H1 (cell line): ENCODE measurements around the gene CRB2. TPM values are rescaled to one million over a fixed set of nuclear protein-coding genes. Genes with fewer than 3 reads are reported as not detected.

ENCODE experiments used
- CTCF ChIA-PET: fragments of 300-600 bp; sonication (Branson Sonifier 250); formaldehyde crosslinking; loops from one replicate; lab custom pipeline; 2021; ENCODE audit not compliant: partially characterized antibody; lab: Charles Lee
- POLR2A ChIA-PET: fragments of 300-600 bp; sonication (Branson Sonifier 250); formaldehyde crosslinking; loops from one replicate; lab custom pipeline; 2021; ENCODE audit warnings: inconsistent platforms; ENCODE audit not compliant: partially characterized antibody; lab: Charles Lee
- DNase-seq, 2 experiments: peaks; one replicate each; pipeline versions ENCODE4 v3.0.0 to v3.0.0-alpha.2; 2010 to 2022; ENCODE audit warnings: low spot score in 2 of 2, low read depth in 1 of 2, mixed read lengths in 1 of 2
- FAIRE-seq: peaks from 2 replicates; lab custom pipeline; 2011; peaks lifted over from hg19 to GRCh38; lab: Jason Lieb, UNC
- H2AFZ ChIP-seq: 2 replicates; pipeline ENCODE4 v1.8.1; 2012; ENCODE audit warnings: low read length, inconsistent platforms
- H2AK5ac ChIP-seq: 2 replicates; pipeline ENCODE4 v1.6.1; 2013; ENCODE audit warnings: low read depth, low read length
- H2BK120ac ChIP-seq: replicated peaks from 2 replicates; pipeline ENCODE3; 2013; ENCODE audit warnings: low read depth, low read length, inconsistent platforms
- H2BK12ac ChIP-seq: 2 replicates; pipeline ENCODE4 v1.6.1; 2013; ENCODE audit warnings: low read depth, low read length
- H2BK15ac ChIP-seq: 2 replicates; pipeline ENCODE4 v1.6.1; 2013; ENCODE audit warnings: low read length
- H2BK20ac ChIP-seq: 2 replicates; pipeline ENCODE4 v1.6.1; 2013; ENCODE audit warnings: low read length
- H2BK5ac ChIP-seq: 2 replicates; pipeline ENCODE4 v1.6.1; 2013; ENCODE audit warnings: low read depth, low read length
- H3K14ac ChIP-seq: 2 replicates; pipeline ENCODE4 v1.6.1; 2013; ENCODE audit warnings: inconsistent platforms; ENCODE audit not compliant: insufficient read length
- H3K18ac ChIP-seq: 2 replicates; pipeline ENCODE4 v1.6.1; 2013; ENCODE audit warnings: low read length; ENCODE audit errors: extremely low read depth
- H3K23ac ChIP-seq: 2 replicates; pipeline ENCODE4 v1.6.1; 2013; ENCODE audit warnings: inconsistent platforms; ENCODE audit not compliant: insufficient read length
- H3K23me2 ChIP-seq: 2 replicates; pipeline ENCODE4 v1.6.1; 2013; ENCODE audit warnings: low read depth, low read length
- H3K27ac ChIP-seq: 2 replicates; pipeline ENCODE4 v1.6.1; 2011; ENCODE audit warnings: low read depth, low read length, inconsistent platforms
- H3K27me3 ChIP-seq, 4 experiments: replicated peaks in 1 of 4; 1 replicate in 1 of 4; 2 replicates in 3 of 4; pipeline versions ENCODE4 v1.6.1 to v1.8.1; 2011 to 2013; ENCODE audit warnings: low read length in 3 of 4, mild to moderate bottlenecking in 3 of 4, inconsistent platforms in 2 of 4, mixed read lengths in 2 of 4, moderate library complexity in 1 of 4; ENCODE audit not compliant: control insufficient read depth in 3 of 4, insufficient read depth in 3 of 4; ENCODE audit errors: extremely low read depth in 1 of 4
- H3K36me3 ChIP-seq, 4 experiments: 2 replicates each; pipeline versions ENCODE4 v1.6.1 to v1.8.1; 2011 to 2013; ENCODE audit warnings: mild to moderate bottlenecking in 4 of 4, low read length in 3 of 4, moderate library complexity in 2 of 4, control low read depth in 1 of 4, inconsistent platforms in 1 of 4; ENCODE audit not compliant: insufficient read depth in 4 of 4, control insufficient read depth in 2 of 4
- H3K4ac ChIP-seq: replicated peaks from 2 replicates; pipeline ENCODE3; 2013; ENCODE audit warnings: low read length, low read depth, mixed read lengths, inconsistent platforms; ENCODE audit not compliant: insufficient read length
- H3K4me1 ChIP-seq, 4 experiments: replicated peaks in 1 of 4; 1 replicate in 1 of 4; 2 replicates in 3 of 4; pipeline versions ENCODE4 v1.6.1 to v1.8.1; 2011 to 2013; ENCODE audit warnings: low read length in 3 of 4, inconsistent platforms in 2 of 4, mixed read lengths in 1 of 4; ENCODE audit not compliant: insufficient read depth in 4 of 4, control insufficient read depth in 3 of 4
- H3K4me2 ChIP-seq, 2 experiments: 2 replicates each; pipeline versions ENCODE4 v1.6.1 to v1.8.1; 2011 to 2013; ENCODE audit warnings: low read depth in 2 of 2, low read length in 2 of 2, control low read depth in 1 of 2, inconsistent platforms in 1 of 2, mild to moderate bottlenecking in 1 of 2; ENCODE audit not compliant: insufficient read depth in 1 of 2
- H3K4me3 ChIP-seq, 4 experiments: fragments of 200-600, 300-600 bp in 1 of 4; sonication (generic), shearing (Covaris generic), sonication (Bioruptor Twin) in 1 of 4; 2 replicates each; pipeline versions ENCODE4 v1.5.1 to v1.8.1; 2011 to 2016; ENCODE audit warnings: low read length in 4 of 4, low read depth in 3 of 4, control low read depth in 2 of 4, inconsistent platforms in 2 of 4, mild to moderate bottlenecking in 2 of 4, mixed read lengths in 1 of 4, moderate library complexity in 1 of 4; ENCODE audit not compliant: insufficient read depth in 2 of 4; ENCODE audit errors: extremely low read depth in 1 of 4
- H3K56ac ChIP-seq: replicated peaks from 2 replicates; pipeline ENCODE3; 2013; ENCODE audit warnings: low read depth, mild to moderate bottlenecking, mixed read lengths, low read length, inconsistent platforms; ENCODE audit not compliant: insufficient read length
- H3K79me1 ChIP-seq: 2 replicates; pipeline ENCODE4 v1.6.1; 2013; ENCODE audit warnings: low read depth, low read length, control low read depth
- H3K79me2 ChIP-seq, 2 experiments: 2 replicates each; pipeline versions ENCODE4 v1.6.1 to v1.8.1; 2012 to 2013; ENCODE audit warnings: low read length in 2 of 2, mild to moderate bottlenecking in 2 of 2, inconsistent platforms in 1 of 2; ENCODE audit not compliant: insufficient read depth in 2 of 2, control insufficient read depth in 1 of 2
- H3K9ac ChIP-seq, 4 experiments: replicated peaks in 1 of 4; 1 replicate in 1 of 4; 2 replicates in 3 of 4; pipeline versions ENCODE4 v1.6.1 to v1.8.1; 2011 to 2013; ENCODE audit warnings: low read depth in 3 of 4, low read length in 3 of 4, control low read depth in 2 of 4, mild to moderate bottlenecking in 2 of 4, moderate library complexity in 2 of 4, inconsistent platforms in 1 of 4; ENCODE audit errors: extremely low read depth in 1 of 4
- H3K9me3 ChIP-seq, 2 experiments: 2 replicates each; pipeline versions ENCODE4 v1.6.1 to v1.8.1; 2012 to 2013; ENCODE audit warnings: mild to moderate bottlenecking in 2 of 2, moderate library complexity in 2 of 2, control low read depth in 1 of 2, inconsistent platforms in 1 of 2, low read depth in 1 of 2, low read length in 1 of 2, mixed read lengths in 1 of 2; ENCODE audit not compliant: insufficient read depth in 2 of 2
- H4K20me1 ChIP-seq, 2 experiments: replicated peaks in 1 of 2; 2 replicates each; pipeline versions ENCODE3 to v1.8.1; 2011 to 2013; ENCODE audit warnings: inconsistent platforms in 2 of 2, low read length in 2 of 2, mild to moderate bottlenecking in 1 of 2; ENCODE audit not compliant: insufficient read depth in 2 of 2, control insufficient read depth in 1 of 2
- H4K5ac ChIP-seq: 2 replicates; pipeline ENCODE4 v1.6.1; 2013; ENCODE audit warnings: low read length, low read depth, mixed read lengths, inconsistent platforms; ENCODE audit not compliant: insufficient read length
- H4K8ac ChIP-seq: 2 replicates; pipeline ENCODE4 v1.8.0; 2013; ENCODE audit warnings: mild to moderate bottlenecking, moderate library complexity, low read length, inconsistent platforms; ENCODE audit not compliant: insufficient read depth; ENCODE audit errors: extremely low read depth
- H4K91ac ChIP-seq: replicated peaks from 2 replicates; pipeline ENCODE3; 2013; ENCODE audit warnings: low read length, mixed read lengths, inconsistent platforms; ENCODE audit not compliant: insufficient read length
- CTBP2 ChIP-seq: IDR thresholded peaks from 2 replicates; pipeline ENCODE4 v1.7.0; 2011; ENCODE audit warnings: borderline replicate concordance, mild to moderate bottlenecking, moderate library complexity, mixed read lengths, low read length; ENCODE audit not compliant: insufficient read depth, insufficient read length
- JUND ChIP-seq: IDR thresholded peaks from 2 replicates; pipeline ENCODE4 v1.6.1; 2011; ENCODE audit warnings: mild to moderate bottlenecking, improper control_type of control experiment, low read length
- KDM1A ChIP-seq: fragments of 200-600, 300-600 bp; sonication (generic); IDR thresholded peaks from 2 replicates; pipeline ENCODE4 v1.7.1; 2016; ENCODE audit warnings: mild to moderate bottlenecking, low read length, borderline replicate concordance
- KDM5A ChIP-seq: fragments of 200-600 bp; IDR thresholded peaks from 2 replicates; pipeline ENCODE4 v1.7.1; 2012; ENCODE audit warnings: mild to moderate bottlenecking, low read length, inconsistent platforms, mixed read lengths
- NRF1 ChIP-seq: IDR thresholded peaks from 2 replicates; pipeline ENCODE4 v1.6.1; 2011; ENCODE audit warnings: mild to moderate bottlenecking, low read depth, low read length, improper control_type of control experiment
- WGBS, 2 experiments: shearing (Covaris generic) in 1 of 2; methylation state at CpG; one replicate each; pipeline versions ENCODE4 v1.1.6 to v1.1.7; 2013 to 2015; ENCODE audit warnings: low lambda C conversion rate in 2 of 2, mixed read lengths in 2 of 2, inconsistent platforms in 1 of 2, low coverage in 1 of 2, missing lambda C conversion rate in 1 of 2; ENCODE audit not compliant: insufficient replicate concordance in 2 of 2, insufficient coverage in 1 of 2, insufficient read length in 1 of 2; ENCODE audit errors: extremely low coverage in 1 of 2, missing lambda C conversion rate in 1 of 2; 5-methylcytosine and 5-hydroxymethylcytosine counted together
- polyA plus RNA-seq, 7 experiments: library from polyadenylated mRNA; depleted of rRNA in 3 of 7; stranded (reverse) in 5 of 7; unstranded in 2 of 7; fragments of >200 nt in 5 of 7; fragments of 200-250 nt in 2 of 7; gene quantifications; 1 replicate in 5 of 7; 2 replicates in 1 of 7; 4 replicates in 1 of 7; pipeline versions ENCODE4 v1.2.1 to v1.2.3, GENCODE V29; 2011 to 2013; ENCODE audit warnings: missing spikeins in 2 of 7, mixed read lengths in 2 of 7
- total RNA-seq: library from RNA; stranded (reverse); fragmentation: NEBNext Ultra II Directional; extraction: Animal tissue kit (Norgen Biotek cat#: 25700); gene quantifications from 2 replicates; pipeline ENCODE4 v1.2.1, GENCODE V29; 2021
- TF ChIP-seq, protein P1 (sequence below), 3 experiments: IDR thresholded peaks; 1 replicate in 2 of 3; 2 replicates in 1 of 3; pipeline versions ENCODE4 v1.5.1 to v1.6.1; 2011; ENCODE audit warnings: low read length in 3 of 3, mild to moderate bottlenecking in 3 of 3, inconsistent platforms in 2 of 3, low read depth in 1 of 3, moderate library complexity in 1 of 3; ENCODE audit not compliant: insufficient read depth in 1 of 3; ENCODE audit errors: control extremely low read depth in 1 of 3
- TF ChIP-seq, protein P2 (sequence below): IDR thresholded peaks from 2 replicates; pipeline ENCODE4 v1.6.1; 2011; ENCODE audit warnings: low read depth, mild to moderate bottlenecking, low read length; ENCODE audit not compliant: insufficient read depth

The CRB2 gene
- total and polyA plus RNA-seq, 2 of the 8 experiments (the other 6 are each of a cell fraction or from before 2014, with no cell fraction given) = 4.0 to 8.4 TPM

DNA sequence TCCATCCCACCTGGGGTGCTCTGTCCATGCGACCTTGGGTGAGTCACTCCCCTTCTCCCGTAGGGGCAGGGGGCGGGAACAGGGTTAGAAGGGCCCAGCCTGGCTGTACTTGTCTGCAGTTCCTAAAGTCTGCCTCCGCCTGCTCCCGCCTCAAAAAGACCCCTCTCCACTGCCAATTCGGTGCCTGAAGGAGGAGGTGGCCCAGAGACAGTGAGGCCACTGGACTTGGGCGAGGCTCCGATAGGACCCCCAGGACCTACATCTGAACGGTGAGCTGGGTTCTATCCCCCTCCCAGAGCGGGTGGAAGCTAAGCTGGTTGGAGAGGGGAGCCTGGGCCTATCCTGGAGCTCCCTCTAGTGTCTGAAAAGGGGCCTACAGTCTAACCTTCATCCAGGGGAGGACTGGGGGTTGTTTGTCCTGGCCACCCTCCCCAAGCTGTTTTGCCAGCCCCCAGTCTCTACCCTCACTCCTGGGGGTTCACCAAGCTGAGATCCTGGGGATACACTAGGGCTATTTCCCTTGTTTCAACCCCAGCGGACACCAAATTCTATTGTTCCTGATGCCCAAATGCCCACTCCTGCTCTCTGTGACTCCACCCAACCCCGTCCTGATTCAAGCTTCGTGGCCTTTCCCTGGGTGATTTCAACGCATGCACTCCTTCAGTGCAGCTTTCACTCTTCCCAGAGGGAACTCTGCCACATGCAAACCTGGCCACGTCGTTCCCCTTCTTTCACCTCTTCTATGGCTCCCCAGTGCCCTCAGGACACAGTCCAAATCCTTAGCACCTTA is 6.1 kb upstream of the CRB2 start:
- Histone ChIP-seq H4K8ac (no peak overlapping the region), H2AK5ac (no peak overlapping the region), H2BK12ac (peak overlapping the region; percentile 77; the same call in 1 of the 2 replicates), H4K91ac (no peak overlapping the region), H3K56ac (no peak overlapping the region), H3K23ac (no peak overlapping the region), H3K9me3 (no peaks in the 10 kb centered on the region), H2BK20ac (0 out of 2 replicates have a peak overlapping the region, but pooled peaks have one; percentile 69), H2BK15ac (peak overlapping the region; percentile 90; the same call in 1 of the 2 replicates), H3K27me3 (no peaks in the 10 kb centered on the region; a peak in 2 of 7 replicates), H3K79me2 (no peaks in the 10 kb centered on the region), H3K18ac (no peak overlapping the region), H2BK5ac (peak overlapping the region; percentile 47; the same call in 1 of the 2 replicates), H3K27ac (no peak overlapping the region), H3K9ac (no peak overlapping the region), H3K4me1 (peaks cover 0 to 11% (median under 1%) of the 10 kb centered on the region in 4 experiments; a peak in 4 of 7 replicates), H3K4me2 (peak overlapping the region in 1 of 2 experiments; percentile 53; a peak in 3 of 4 replicates), H3K14ac (no peak overlapping the region), H4K5ac (no peak overlapping the region), H3K4me3 (peak overlapping the region in 1 of 4 experiments; percentile 35; a peak in 1 of 8 replicates), H2BK120ac (no peak overlapping the region), H3K36me3 (no peaks in the 10 kb centered on the region), H3K79me1 (no peaks in the 10 kb centered on the region), H4K20me1 (peaks cover 0 to 10% of the 10 kb centered on the region in 2 experiments), H3K23me2 (peaks cover 11% of the 10 kb centered on the region), H2AFZ (0 out of 2 replicates have a peak overlapping the region, but pooled peaks have one; percentile 46), H3K4ac (peak overlapping the region; percentile 65)
- WGBS, 2 experiments = 40% methylated on average over 16 of the region's 16 CpGs; no CpG with 5 or more reads in 1 of the 2 experiments
- peak; percentile 68 for FAIRE-seq
- ChIA-PET POLR2A (interaction anchor here (0.6 to 1.4 kb wide), 4 partner anchors 8 to 454 kb away, joined by 3 read pairs; partner anchors contain the start of gene ZBTB6), CTCF (interaction anchor here (0.6 to 22.0 kb wide), 55 partner anchors 9 to 1217 kb away, joined by 3 to 668 read pairs (median 5); no protein-coding TSS in a partner anchor)
- peak; percentile 46 to 91 for DNase-seq
- TF ChIP-seq KDM1A = peak; percentile 88
- TF ChIP-seq, protein P1, sequence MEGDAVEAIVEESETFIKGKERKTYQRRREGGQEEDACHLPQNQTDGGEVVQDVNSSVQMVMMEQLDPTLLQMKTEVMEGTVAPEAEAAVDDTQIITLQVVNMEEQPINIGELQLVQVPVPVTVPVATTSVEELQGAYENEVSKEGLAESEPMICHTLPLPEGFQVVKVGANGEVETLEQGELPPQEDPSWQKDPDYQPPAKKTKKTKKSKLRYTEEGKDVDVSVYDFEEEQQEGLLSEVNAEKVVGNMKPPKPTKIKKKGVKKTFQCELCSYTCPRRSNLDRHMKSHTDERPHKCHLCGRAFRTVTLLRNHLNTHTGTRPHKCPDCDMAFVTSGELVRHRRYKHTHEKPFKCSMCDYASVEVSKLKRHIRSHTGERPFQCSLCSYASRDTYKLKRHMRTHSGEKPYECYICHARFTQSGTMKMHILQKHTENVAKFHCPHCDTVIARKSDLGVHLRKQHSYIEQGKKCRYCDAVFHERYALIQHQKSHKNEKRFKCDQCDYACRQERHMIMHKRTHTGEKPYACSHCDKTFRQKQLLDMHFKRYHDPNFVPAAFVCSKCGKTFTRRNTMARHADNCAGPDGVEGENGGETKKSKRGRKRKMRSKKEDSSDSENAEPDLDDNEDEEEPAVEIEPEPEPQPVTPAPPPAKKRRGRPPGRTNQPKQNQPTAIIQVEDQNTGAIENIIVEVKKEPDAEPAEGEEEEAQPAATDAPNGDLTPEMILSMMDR (IDR thresholded peaks at IDR 0.05; ENCODE audit: control extremely low read depth in 1 of 3, insufficient read depth in 1 of 3, low read depth in 1 of 3, low read length in 3 of 3) = peak in 2 of 3 experiments; percentile 91 to 96; a peak in 3 of 4 replicates
- peak; percentile 4; the same call in 1 of the 2 replicates for TF ChIP-seq JUND
- TF ChIP-seq CTBP2 = no peak
- TF ChIP-seq NRF1 = no peak
- no peak; the same call in 1 of the 2 replicates for TF ChIP-seq KDM5A
- TF ChIP-seq, protein P2, sequence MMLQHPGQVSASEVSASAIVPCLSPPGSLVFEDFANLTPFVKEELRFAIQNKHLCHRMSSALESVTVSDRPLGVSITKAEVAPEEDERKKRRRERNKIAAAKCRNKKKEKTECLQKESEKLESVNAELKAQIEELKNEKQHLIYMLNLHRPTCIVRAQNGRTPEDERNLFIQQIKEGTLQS = 0 out of 2 replicates have a peak, but pooled peaks have one; percentile 29
